IPS-20b (cell line): ENCODE results near the gene MRPL49.
"Not testable (repeated sequence)": the region's sequence is repeated elsewhere in the genome, so short reads cannot be mapped to it uniquely, and the experiment has no call there.

Experiments
- H3K27ac ChIP-seq: one replicate; pipeline ENCODE4 v1.5.1; 2013; ENCODE audit warnings: low read length
- H3K27me3 ChIP-seq: 2 replicates; pipeline ENCODE4 v1.6.1; 2013; ENCODE audit warnings: mild to moderate bottlenecking, low read length, inconsistent platforms; ENCODE audit not compliant: insufficient read depth
- H3K36me3 ChIP-seq: 2 replicates; pipeline ENCODE4 v1.6.1; 2013; ENCODE audit warnings: low read depth, mild to moderate bottlenecking, inconsistent platforms, low read length, moderate library complexity; ENCODE audit not compliant: insufficient read depth
- H3K4me1 ChIP-seq: 2 replicates; pipeline ENCODE4 v1.6.1; 2013; ENCODE audit warnings: mild to moderate bottlenecking, control low read depth, inconsistent platforms, low read length, moderate library complexity; ENCODE audit not compliant: insufficient read depth
- H3K4me3 ChIP-seq: 2 replicates; pipeline ENCODE4 v1.5.1; 2013; ENCODE audit warnings: mild to moderate bottlenecking, low read length, inconsistent platforms
- H3K9ac ChIP-seq: 2 replicates; pipeline ENCODE4 v1.6.1; 2013; ENCODE audit warnings: low read depth, mild to moderate bottlenecking, inconsistent platforms, low read length, moderate library complexity
- H3K9me3 ChIP-seq: 2 replicates; pipeline ENCODE4 v1.6.1; 2013; ENCODE audit warnings: mild to moderate bottlenecking, low read depth, low read length, inconsistent platforms; ENCODE audit not compliant: insufficient read depth

MRPL49 gene

DNA sequence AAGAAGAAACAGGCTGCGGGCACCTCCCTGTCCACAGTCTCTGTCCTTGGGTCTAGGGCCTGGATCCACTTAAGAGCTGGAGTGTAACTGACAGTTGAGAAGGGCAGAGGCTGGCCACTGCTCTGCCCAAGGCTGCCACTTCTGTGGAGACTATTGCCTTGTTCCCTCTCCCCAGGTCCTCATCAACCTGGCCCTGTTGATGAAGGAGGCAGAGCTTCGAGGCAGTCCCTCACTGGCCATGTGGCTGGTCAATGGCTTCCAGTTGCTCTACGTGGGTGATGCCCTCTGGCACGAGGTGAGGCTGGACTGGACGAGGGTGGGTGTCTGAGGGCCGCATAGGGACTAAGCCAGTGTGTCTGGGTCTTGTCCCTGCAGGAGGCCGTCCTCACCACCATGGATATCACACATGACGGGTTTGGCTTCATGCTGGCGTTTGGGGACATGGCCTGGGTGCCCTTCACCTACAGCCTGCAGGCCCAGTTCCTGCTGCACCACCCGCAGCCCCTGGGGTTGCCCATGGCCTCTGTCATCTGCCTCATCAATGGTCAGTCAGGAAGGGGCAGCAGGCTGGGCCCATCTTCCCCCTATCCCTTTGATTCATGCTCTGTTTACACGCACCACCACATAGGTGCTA lies 7.5 kb upstream of the MRPL49 start:
- Histone ChIP-seq H3K4me1 (peaks cover 5% of the 10 kb centered on the region; the same call in 1 of the 2 replicates), H3K4me3 (no peak overlapping the region), H3K27ac (no peak overlapping the region), H3K9ac (no peak overlapping the region), H3K9me3 (no peaks in the 10 kb centered on the region), H3K36me3 (peaks cover 24% of the 10 kb centered on the region), H3K27me3 (no peaks in the 10 kb centered on the region)

DNA sequence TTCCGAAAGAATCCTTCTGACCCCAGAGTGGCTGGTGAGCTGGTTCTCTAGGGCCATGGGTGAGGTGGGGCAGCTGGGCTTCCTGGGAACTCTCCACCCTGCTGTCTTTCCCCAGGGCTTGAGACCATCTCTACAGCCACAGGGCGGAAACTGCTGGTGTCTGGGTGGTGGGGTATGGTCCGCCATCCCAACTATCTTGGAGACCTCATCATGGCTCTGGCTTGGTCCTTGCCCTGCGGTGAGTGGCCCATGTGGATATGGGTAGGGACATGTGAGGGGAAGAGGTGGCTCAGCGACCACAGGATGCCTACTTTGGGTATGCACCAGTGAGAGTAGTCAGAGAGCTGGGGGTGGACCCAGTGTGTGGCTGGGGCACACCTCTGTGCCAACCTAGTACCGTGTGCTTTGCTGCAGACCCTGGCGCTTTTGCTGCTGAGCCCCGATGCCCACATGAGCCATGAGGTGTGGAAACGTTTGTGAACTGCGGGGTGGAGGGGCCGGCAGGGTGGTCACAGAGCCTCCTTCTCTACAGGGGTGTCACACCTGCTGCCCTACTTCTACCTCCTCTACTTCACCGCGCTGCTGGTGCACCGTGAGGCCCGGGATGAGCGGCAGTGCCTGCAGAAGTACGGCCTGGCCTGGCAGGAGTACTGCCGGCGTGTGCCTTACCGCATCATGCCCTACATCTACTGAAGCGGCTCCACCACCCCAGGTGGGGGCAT lies 6.6 kb upstream of the MRPL49 start:
- no peak overlapping the region for H3K9ac ChIP-seq
- H3K4me1 ChIP-seq = peaks cover 5% of the 10 kb centered on the region; the same call in 1 of the 2 replicates
- H3K4me3 ChIP-seq = no peak overlapping the region
- no peaks in the 10 kb centered on the region for H3K27me3 ChIP-seq
- peaks cover 33% of the 10 kb centered on the region for H3K36me3 ChIP-seq
- no peak overlapping the region for H3K27ac ChIP-seq
- no peaks in the 10 kb centered on the region for H3K9me3 ChIP-seq

DNA sequence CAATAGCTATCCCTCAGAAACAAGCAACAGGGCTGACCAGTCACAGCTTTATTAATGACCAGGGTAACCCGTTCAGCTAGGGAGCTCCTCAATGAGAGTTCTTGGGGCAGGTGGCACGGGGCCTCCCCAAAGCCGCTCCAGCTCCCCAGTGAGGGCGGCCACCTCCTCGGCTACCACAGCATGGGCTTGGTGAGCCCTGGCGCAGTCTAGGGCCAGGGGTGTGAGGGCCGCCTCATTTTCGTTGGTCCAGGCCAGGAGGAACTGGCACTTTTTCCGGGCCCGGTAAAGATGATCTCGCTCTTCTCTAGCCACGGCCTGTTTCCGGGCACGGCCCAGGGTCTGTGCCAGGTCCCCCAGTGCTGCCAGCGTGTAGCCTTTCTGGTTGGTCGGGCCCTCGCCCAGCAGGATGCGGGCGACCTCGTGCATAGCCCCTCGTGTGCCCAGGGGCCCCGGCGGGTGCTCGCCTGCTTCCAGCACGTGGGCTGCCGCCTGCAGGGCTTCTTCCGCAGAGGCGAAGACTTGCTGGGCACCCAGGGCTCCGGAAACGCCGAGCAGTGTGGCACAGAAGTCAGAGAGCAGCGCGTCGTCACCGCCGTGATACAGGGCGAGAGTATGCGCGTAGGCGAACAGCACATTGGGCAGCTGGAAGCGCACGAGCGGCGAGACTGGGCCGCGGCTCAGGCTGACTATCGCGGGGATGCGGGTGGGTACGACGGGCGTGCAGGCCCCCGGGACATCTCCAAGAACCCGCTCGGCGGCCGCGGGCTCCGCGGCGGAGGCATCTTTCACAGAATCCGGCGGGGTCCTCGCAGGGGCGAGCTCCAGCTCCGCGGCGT lies 5.5 kb upstream of the MRPL49 start:
- Histone ChIP-seq H3K27me3 (no peaks in the 10 kb centered on the region), H3K36me3 (peaks cover 41% of the 10 kb centered on the region), H3K9ac (peak overlapping the region; percentile 92), H3K27ac (no peak overlapping the region), H3K4me1 (peaks cover 7% of the 10 kb centered on the region; the same call in 1 of the 2 replicates), H3K4me3 (peak overlapping the region; percentile 83), H3K9me3 (no peaks in the 10 kb centered on the region)

DNA sequence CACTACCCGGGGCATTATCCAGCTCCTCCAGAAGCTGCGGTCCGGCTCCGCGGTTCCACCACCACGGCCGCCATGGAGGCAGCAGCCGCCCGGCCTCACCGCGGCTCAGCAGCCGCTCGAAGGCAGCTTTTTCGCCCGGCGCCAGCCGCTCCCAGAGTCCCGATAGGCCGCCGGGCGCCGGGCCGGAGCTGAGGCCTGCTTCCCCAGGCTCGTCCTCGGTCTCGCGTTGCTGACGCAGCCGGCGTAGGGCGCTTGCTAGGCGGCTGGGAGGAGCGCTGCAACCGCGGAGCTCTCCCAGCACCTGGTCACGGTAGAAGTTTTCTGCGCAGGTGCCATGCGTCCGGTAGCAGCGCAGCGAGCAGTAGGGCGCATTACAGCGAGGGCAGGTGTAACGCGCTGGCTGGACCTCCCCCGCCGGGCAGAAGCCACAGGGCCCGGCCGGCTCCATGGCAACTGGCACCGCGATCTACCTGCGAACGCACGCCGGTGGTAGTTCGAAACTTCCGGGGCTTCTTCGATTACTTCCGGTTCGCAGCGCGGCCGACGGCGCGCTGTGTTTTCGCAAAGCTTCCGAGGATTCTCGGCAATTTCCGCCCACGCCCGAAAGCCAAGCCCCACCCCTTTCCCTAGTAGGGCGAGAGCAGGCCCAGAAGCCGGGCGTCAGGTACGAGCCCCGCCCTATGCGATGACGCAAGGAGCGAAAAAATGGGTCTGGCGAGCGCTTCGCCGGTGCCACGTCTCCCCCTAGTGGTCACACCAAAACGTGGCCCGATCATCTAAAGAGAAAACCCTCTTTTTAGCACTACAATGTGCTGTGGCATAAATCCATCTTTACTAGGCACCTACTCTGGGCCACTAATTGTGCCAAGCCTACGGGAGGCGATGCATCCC lies 4.7 kb upstream of the MRPL49 start, which contains the start of gene ZNHIT2:
Gene ZNHIT2, minus strand, starts transcription at position 496 of the 891 bp plus-strand sequence. Its CDS starts 48 bp downstream, at position 448.
- Histone ChIP-seq H3K27me3 (no peaks in the 10 kb centered on the region), H3K9me3 (no peaks in the 10 kb centered on the region), H3K4me1 (peaks cover 7% of the 10 kb centered on the region; the same call in 1 of the 2 replicates), H3K4me3 (peak within 1 kb of the TSS; percentile 83), H3K36me3 (peaks cover 41% of the 10 kb centered on the region), H3K9ac (peak within 1 kb of the TSS; percentile 92), H3K27ac (no peak within 1 kb of the TSS)

DNA sequence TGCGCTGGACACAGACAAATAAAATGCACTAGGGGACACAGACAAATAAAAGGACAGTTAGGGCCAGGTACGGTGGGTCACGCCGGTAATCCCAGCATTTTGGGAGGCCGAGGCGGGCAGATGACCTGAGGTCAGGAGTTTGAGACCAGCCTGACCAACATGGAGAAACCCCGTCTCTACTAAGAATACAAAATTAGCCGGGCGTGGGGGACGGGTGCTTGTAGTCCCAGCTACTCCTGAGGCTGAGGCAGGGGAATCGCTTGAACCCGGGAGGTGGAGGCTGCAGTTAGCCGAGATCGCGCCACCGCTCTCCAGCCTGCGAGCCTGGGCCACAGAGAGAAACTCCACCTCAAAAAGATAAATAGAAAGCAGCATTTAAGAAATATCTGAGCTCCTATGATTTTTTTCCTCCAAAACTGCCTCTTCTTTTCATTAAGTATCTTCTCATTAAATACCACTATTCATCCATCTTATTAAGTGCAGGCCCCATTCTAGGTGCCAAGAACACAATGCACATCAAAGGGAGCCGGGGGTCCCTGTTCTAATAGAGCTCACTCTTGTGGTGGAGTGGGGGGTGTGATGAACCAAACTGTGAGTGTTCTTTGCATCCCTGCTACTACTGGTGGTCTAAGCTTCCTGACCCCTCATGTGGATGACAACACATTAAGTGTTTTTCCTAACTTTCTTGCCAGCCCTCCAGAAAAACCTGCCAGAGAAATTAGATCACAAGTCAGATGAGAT lies 3.9 kb upstream of the MRPL49 start:
- no peak overlapping the region for H3K9ac ChIP-seq
- H3K9me3 ChIP-seq = no peaks in the 10 kb centered on the region
- no peak overlapping the region for H3K27ac ChIP-seq
- no peaks in the 10 kb centered on the region for H3K27me3 ChIP-seq
- no peak overlapping the region for H3K4me3 ChIP-seq
- H3K36me3 ChIP-seq = peaks cover 41% of the 10 kb centered on the region
- peaks cover 6% of the 10 kb centered on the region; the same call in 1 of the 2 replicates for H3K4me1 ChIP-seq

DNA sequence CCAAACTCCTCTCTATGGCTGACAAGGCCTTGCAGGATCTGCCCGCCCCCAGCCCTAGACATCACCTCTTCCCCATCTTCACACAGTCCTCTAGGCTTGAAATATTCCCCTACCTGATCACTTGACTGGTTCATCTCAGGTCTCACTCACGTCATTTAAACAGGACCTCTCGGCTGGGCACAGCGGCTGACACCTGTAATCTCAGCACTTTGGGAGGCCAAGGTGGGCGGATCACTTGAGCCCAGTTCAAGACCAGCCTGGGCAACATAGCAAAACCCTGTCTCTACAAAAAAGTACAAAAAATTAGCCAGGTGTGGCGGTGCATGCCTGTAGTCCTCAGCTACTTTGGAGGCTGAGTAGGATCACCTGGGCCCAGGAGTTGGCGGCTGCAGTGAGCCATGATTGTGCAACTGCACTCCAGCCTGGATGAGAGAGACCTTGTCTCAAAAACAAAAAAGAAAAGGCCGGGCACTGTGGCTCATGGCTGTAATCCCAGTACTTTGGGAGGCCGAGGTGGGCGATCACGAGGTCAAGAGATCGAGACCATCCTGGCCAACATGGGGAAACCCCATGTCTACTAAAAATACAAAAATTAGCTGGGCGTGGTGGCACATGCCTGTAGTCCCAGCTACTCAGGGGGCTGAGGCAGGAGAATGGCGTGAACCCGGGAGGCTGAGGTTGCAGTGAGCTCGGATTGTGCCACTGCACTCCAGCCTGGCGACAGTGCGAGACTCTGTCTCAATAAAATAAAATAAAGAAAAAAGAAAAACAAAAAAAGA lies 3.0 kb upstream of the MRPL49 start:
- not testable (repeated sequence) for H3K4me3 ChIP-seq, H3K4me1 ChIP-seq, H3K9me3 ChIP-seq, H3K9ac ChIP-seq, H3K27ac ChIP-seq, H3K27me3 ChIP-seq
- peaks cover 45% of the 10 kb centered on the region for H3K36me3 ChIP-seq

DNA sequence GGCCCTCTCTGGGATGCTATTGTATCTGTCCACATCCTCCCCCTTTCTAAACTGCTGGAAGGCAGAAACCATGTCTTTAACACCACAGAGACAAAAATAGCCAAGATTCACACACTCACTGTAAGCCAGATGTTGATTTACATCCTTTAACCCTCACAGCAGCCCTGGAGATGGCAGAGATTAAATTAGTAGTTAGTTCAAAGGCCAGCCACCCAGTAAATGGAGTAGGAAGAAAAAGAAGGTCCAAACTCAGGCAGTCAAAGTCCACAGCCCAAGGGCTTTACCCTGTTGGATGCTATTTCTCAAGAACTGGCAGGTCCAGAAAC lies 2.5 kb upstream of the MRPL49 start:
- Histone ChIP-seq H3K27me3 (no peaks in the 10 kb centered on the region), H3K4me3 (no peak overlapping the region), H3K27ac (no peak overlapping the region), H3K9me3 (no peaks in the 10 kb centered on the region), H3K4me1 (0 out of 2 replicates have a peak, but pooled peaks cover 3% of the 10 kb centered on the region), H3K9ac (no peak overlapping the region), H3K36me3 (peaks cover 51% of the 10 kb centered on the region)

DNA sequence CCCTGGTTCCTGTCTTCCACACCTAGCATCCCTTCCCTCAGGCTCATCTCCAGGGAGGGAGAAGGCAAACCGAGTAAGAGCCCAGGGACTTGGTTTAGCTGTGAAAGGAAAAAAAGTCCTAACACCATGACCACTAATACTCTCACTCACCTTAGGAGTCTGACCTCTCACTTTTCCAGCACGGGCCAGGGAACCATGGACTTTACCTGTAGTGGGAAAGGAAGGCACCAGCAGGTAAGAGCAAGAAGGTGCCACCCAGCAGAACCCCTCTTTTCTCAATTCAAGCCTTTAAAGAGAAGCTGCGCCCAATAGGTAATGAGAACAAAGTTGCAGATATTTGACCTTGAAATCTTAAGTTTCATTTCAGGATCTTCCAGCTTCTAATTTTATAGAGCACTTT lies 1.3 kb upstream of the MRPL49 start:
- H3K9me3 ChIP-seq = no peaks in the 10 kb centered on the region
- peaks cover 58% of the 10 kb centered on the region for H3K36me3 ChIP-seq
- H3K27me3 ChIP-seq = no peaks in the 10 kb centered on the region
- H3K4me3 ChIP-seq = peak overlapping the region; percentile 88
- no peak overlapping the region for H3K27ac ChIP-seq
- H3K4me1 ChIP-seq = 0 out of 2 replicates have a peak, but pooled peaks cover 3% of the 10 kb centered on the region
- peak overlapping the region; percentile 90; the same call in 1 of the 2 replicates for H3K9ac ChIP-seq

DNA sequence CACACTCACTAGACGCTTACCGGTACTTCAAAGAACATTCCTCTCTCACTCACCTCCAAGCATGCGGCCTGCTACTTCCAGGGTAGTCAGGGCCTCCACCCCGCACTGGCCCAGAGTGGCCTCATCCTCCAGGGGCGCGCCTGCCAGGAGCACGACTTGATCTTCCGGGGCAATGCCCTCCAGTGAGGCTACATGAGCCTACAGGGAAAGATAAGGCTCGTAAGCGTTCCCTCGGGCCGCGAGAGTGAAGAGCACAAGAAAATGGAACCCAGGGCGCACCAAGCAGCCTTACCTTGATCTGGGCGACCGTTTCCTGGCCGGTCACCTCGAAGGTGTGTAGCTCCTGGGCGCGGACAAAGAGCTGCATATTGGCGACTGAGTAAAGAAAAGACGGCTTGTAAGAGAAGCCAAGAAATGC lies 665 bp upstream of the MRPL49 start:
- Histone ChIP-seq H3K36me3 (peaks cover 60% of the 10 kb centered on the region), H3K9me3 (no peaks in the 10 kb centered on the region), H3K27ac (peak overlapping the region; percentile 59), H3K4me1 (0 out of 2 replicates have a peak, but pooled peaks cover 3% of the 10 kb centered on the region), H3K9ac (peak overlapping the region; percentile 90), H3K4me3 (peak overlapping the region; percentile 88), H3K27me3 (no peaks in the 10 kb centered on the region)
